ENCODE data around the gene PLXNB3. TPM values are rescaled to one million over a fixed set of nuclear protein-coding genes. Genes with fewer than 3 reads are reported as not detected.

Gene PLXNB3
- total RNA-seq, 1 experiment from 2014 or later: 14.3 TPM

GRCh38 chrX:153768311-153769157 is 4.5 kb downstream of the PLXNB3 start:
- in situ Hi-C loops (cut with HindIII; ENCODE audit: low pct_unique_long_range_greater_than_20kb, low sequenced_read_pairs): no loop called here
- POLR2A ChIA-PET: no interaction called here
- no peaks in the 10 kb centered on the region for H3K9me3 ChIP-seq (ENCODE audit: control insufficient read depth, insufficient read depth, low read depth, low read length)
- ATAC-seq: no peak
- BruUV-seq (replicated peaks): no TSS peak
- no peak overlapping the region for H3K4me3 ChIP-seq (ENCODE audit: low read depth in 2 of 2, low read length in 2 of 2)
- no peak for TF ChIP-seq REST (IDR thresholded peaks at IDR 0.05; ENCODE audit: insufficient read depth in 1 of 2, low read depth in 2 of 2, low read length in 1 of 2)
- TF ChIP-seq POLR2AphosphoS5 (IDR thresholded peaks at IDR 0.05; ENCODE audit: low read depth, low read length): no peak
- TF ChIP-seq SIN3A (IDR thresholded peaks at IDR 0.05; ENCODE audit: borderline replicate concordance, insufficient read depth, low read depth, low read length): no peak
- no peak for TF ChIP-seq CTCF (IDR thresholded peaks at IDR 0.05)
- TF ChIP-seq TCF7L2 (IDR thresholded peaks at IDR 0.05; ENCODE audit: low read depth, low read length): no peak
- no peaks in the 10 kb centered on the region for H3K27me3 ChIP-seq (ENCODE audit: control insufficient read depth, insufficient read depth, low read length)
- H3K36me3 ChIP-seq (ENCODE audit: control insufficient read depth, insufficient read depth, low read length): no peaks in the 10 kb centered on the region
- no peak for DNase-seq (ENCODE audit: low read depth, low spot score)
- intact Hi-C loops (cut with micrococcal nuclease; ENCODE audit: unreplicated experiment): loop anchor here (10.0 kb wide), 2 partner anchors 116 to 156 kb away; partner anchors contain the start of genes ARHGAP4 and L1CAM
- peaks cover 25% of the 10 kb centered on the region for H3K4me1 ChIP-seq (ENCODE audit: control insufficient read depth, insufficient read depth, low read length)
- H3K27ac ChIP-seq (ENCODE audit: low read length): no peak overlapping the region
- CTCF ChIA-PET: no interaction called here

- Histone ChIP-seq H3K4me3 (ENCODE audit: low read depth in 2 of 2, low read length in 2 of 2) (no peak overlapping the region), H3K27ac (ENCODE audit: low read length) (no peak overlapping the region), H3K4me1 (ENCODE audit: control insufficient read depth, insufficient read depth, low read length) (peaks cover 22% of the 10 kb centered on the region), H3K36me3 (ENCODE audit: control insufficient read depth, insufficient read depth, low read length) (no peaks in the 10 kb centered on the region), H3K9me3 (ENCODE audit: control insufficient read depth, insufficient read depth, low read depth, low read length) (no peaks in the 10 kb centered on the region), H3K27me3 (ENCODE audit: control insufficient read depth, insufficient read depth, low read length) (no peaks in the 10 kb centered on the region)
- ChIA-PET CTCF (no interaction called here), POLR2A (no interaction called here)
- intact Hi-C loops (cut with micrococcal nuclease; ENCODE audit: unreplicated experiment): loop anchor here (10.0 kb wide), 2 partner anchors 115 to 155 kb away; partner anchors contain the start of genes ARHGAP4 and L1CAM
- no TSS peak for BruUV-seq (replicated peaks)
- TF ChIP-seq TCF7L2 (IDR thresholded peaks at IDR 0.05; ENCODE audit: low read depth, low read length): no peak
- TF ChIP-seq REST (IDR thresholded peaks at IDR 0.05; ENCODE audit: insufficient read depth in 1 of 2, low read depth in 2 of 2, low read length in 1 of 2): no peak
- no peak for TF ChIP-seq SIN3A (IDR thresholded peaks at IDR 0.05; ENCODE audit: borderline replicate concordance, insufficient read depth, low read depth, low read length)
- TF ChIP-seq POLR2AphosphoS5 (IDR thresholded peaks at IDR 0.05; ENCODE audit: low read depth, low read length): no peak
- no peak for TF ChIP-seq CTCF (IDR thresholded peaks at IDR 0.05)
- DNase-seq (ENCODE audit: low read depth, low spot score) (no peak), ATAC-seq (no peak)
- in situ Hi-C loops (cut with HindIII; ENCODE audit: low pct_unique_long_range_greater_than_20kb, low sequenced_read_pairs): no loop called here
These were observed 5.3 kb downstream of the PLXNB3 start for GRCh38 chrX:153769158-153769864.
